ENCODE results near the gene FOXP1.

Gene FOXP1

DNA sequence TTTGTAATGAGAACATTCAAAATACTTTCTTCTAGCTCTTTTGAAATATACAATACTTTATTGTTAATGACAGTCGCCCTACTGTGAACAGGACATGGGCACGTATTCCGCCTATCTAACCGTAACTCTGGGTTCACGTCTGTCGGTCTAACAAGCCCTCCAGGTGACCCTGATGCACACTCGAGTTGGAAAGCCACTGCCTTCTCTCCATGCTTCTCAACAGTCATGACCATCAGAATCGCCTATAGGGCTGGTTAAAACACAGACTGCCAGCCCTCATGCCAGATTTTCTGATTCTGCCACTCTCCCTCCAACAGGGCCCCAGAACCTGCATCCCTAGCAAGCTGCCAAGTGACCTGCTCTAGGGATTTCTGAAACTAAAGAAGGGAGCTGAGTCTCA lies 140.2 kb downstream of the FOXP1 start:
- ChIA-PET POLR2A (interaction anchor here (1.1 kb wide), 1 partner anchor 67 kb away, joined by 3 read pairs; no protein-coding TSS in a partner anchor), CTCF (interaction anchor here (0.6 kb wide), 1 partner anchor 148 kb away, joined by 3 read pairs; no protein-coding TSS in a partner anchor)
- DNase-seq (ENCODE audit: extremely low spot score) = no peak
- TF ChIP-seq ARNT (IDR thresholded peaks at IDR 0.05) (no peak), CTBP1 (IDR thresholded peaks at IDR 0.05; ENCODE audit: borderline replicate concordance) (no peak), FOXA1 (IDR thresholded peaks at IDR 0.05) (no peak), ZNF384 (IDR thresholded peaks at IDR 0.05) (no peak), FOXK2 (IDR thresholded peaks at IDR 0.05) (no peak), SUZ12 (IDR thresholded peaks at IDR 0.05) (no peak), ELF4 (IDR thresholded peaks at IDR 0.05) (no peak), LEF1 (IDR thresholded peaks at IDR 0.05; ENCODE audit: borderline replicate concordance) (no peak)
- TF ChIP-seq, protein P1, sequence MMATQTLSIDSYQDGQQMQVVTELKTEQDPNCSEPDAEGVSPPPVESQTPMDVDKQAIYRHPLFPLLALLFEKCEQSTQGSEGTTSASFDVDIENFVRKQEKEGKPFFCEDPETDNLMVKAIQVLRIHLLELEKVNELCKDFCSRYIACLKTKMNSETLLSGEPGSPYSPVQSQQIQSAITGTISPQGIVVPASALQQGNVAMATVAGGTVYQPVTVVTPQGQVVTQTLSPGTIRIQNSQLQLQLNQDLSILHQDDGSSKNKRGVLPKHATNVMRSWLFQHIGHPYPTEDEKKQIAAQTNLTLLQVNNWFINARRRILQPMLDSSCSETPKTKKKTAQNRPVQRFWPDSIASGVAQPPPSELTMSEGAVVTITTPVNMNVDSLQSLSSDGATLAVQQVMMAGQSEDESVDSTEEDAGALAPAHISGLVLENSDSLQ (IDR thresholded peaks at IDR 0.05) = no peak

DNA sequence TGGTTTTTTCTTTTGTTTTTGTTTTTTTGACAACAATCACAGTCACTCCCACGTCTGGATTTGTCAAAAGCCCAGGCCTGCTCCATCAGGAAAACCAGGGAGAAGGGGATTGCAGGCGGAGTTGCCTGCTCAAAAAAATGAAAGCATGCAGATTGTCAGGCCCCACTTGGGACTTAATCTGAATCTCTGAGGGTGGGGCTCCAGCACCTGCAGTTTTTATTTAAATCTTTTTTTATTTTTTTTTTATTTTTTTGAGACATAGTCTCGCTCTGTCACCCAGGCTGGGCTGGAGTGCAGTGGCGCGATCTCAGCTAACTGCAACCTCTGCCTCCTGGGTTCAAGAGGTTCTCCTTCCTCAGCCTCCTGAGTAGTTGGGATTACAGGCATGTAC lies 140.9 kb downstream of the FOXP1 start:
- TF ChIP-seq HDGF (IDR thresholded peaks at IDR 0.05; ENCODE audit: borderline replicate concordance) (no peak), BHLHE40 (IDR thresholded peaks at IDR 0.05; ENCODE audit: borderline replicate concordance) (no peak), NFRKB (IDR thresholded peaks at IDR 0.05) (no peak), FOXK2 (IDR thresholded peaks at IDR 0.05) (no peak), ELF4 (IDR thresholded peaks at IDR 0.05) (no peak), LEF1 (IDR thresholded peaks at IDR 0.05; ENCODE audit: borderline replicate concordance) (no peak), SP1 (IDR thresholded peaks at IDR 0.05) (no peak), ZNF384 (IDR thresholded peaks at IDR 0.05) (no peak), ARNT (IDR thresholded peaks at IDR 0.05) (no peak), CTBP1 (IDR thresholded peaks at IDR 0.05; ENCODE audit: borderline replicate concordance) (no peak), SUZ12 (IDR thresholded peaks at IDR 0.05) (no peak), FOXA1 (IDR thresholded peaks at IDR 0.05) (no peak), L3MBTL2 (conservative IDR thresholded peaks at IDR 0.05) (no peak), FOXM1 (IDR thresholded peaks at IDR 0.05; ENCODE audit: borderline replicate concordance) (no peak), TARDBP (IDR thresholded peaks at IDR 0.05) (no peak)
- TF ChIP-seq, protein P1 (IDR thresholded peaks at IDR 0.05) = no peak
- POLR2A ChIA-PET = no interaction called here
- no peak for DNase-seq (ENCODE audit: extremely low spot score)
- CTCF ChIA-PET = interaction anchor here (0.6 kb wide), 1 partner anchor 149 kb away, joined by 3 read pairs; no protein-coding TSS in a partner anchor

DNA sequence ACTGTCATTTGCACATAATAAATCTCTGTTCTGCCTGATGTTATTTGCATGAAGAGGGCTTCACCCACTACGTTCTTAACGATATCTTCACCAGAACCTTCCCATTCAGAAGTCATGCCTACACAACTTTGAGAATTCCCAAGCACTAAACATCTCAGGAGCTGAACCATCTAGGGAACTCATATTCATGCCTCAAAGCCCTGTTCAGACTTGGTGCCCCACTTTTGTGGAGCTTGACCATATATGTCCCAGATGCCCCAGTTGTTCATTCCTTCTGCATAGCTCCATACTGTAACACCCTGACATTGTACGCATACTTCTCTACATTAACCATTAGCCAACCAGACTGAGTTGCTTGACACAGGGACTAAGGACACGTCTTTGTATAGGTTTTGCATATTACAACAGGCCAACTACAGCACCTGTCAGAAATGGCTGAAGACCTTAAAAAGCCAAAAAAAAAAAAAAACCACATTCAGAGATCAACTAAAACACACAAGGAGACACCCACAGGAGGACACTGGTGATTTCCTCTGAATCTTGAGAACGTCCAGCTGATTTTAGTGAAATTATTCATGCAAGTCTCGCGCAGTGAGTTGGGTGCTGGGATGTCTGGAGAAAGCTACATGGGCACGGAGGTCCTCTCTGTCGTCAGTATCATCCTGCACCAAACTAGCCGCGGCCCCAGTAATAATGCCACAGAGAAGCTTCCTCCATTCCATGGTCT lies 141.4 kb downstream of the FOXP1 start:
- TF ChIP-seq FOXM1 (IDR thresholded peaks at IDR 0.05; ENCODE audit: borderline replicate concordance) (no peak), ARNT (IDR thresholded peaks at IDR 0.05) (no peak), ZNF384 (IDR thresholded peaks at IDR 0.05) (no peak), LEF1 (IDR thresholded peaks at IDR 0.05; ENCODE audit: borderline replicate concordance) (no peak), SUZ12 (IDR thresholded peaks at IDR 0.05) (no peak), CTBP1 (IDR thresholded peaks at IDR 0.05; ENCODE audit: borderline replicate concordance) (no peak), NFRKB (IDR thresholded peaks at IDR 0.05) (no peak), FOXK2 (IDR thresholded peaks at IDR 0.05) (no peak), HDGF (IDR thresholded peaks at IDR 0.05; ENCODE audit: borderline replicate concordance) (no peak), SP1 (IDR thresholded peaks at IDR 0.05) (no peak), TARDBP (IDR thresholded peaks at IDR 0.05) (no peak), L3MBTL2 (conservative IDR thresholded peaks at IDR 0.05) (no peak), FOXA1 (IDR thresholded peaks at IDR 0.05) (no peak), ELF4 (IDR thresholded peaks at IDR 0.05) (no peak), BHLHE40 (IDR thresholded peaks at IDR 0.05; ENCODE audit: borderline replicate concordance) (no peak)
- TF ChIP-seq, protein P1 (IDR thresholded peaks at IDR 0.05) = no peak
- ChIA-PET CTCF (no interaction called here), POLR2A (no interaction called here)
- DNase-seq (ENCODE audit: extremely low spot score) = no peak

DNA sequence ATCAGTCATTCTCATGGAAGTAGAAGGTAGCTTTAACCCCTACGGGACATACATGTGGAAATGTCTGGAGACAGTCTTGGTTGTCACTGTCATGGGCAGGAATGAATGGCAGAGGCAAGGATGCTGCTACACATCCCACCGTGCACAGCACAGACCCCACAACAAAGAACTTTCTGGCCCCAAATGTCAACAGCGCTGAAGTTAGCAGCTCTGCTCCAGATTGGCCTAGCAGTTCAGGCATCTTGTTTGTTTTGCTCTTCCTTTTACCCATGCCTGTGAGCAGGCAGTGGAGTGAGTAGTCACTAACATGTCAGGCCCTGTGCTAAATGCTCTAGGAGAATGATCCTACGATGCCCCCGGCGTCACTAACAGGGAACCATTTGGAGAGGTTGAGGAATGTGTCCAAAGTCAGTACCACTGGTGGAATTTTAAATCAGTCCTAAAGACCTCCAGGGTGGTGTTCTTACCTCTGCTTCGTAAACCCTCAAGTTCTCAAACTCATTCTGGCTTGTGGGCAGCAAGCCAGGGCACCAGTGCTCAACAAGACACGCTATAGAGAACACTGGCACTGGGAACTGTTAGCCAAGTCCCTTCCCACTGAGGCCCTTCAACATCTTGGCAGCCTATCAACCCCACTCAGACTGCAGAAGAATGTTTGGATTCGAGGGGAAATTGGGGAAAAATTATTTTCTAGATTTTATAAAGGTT lies 142.2 kb downstream of the FOXP1 start:
- ChIA-PET CTCF (no interaction called here), POLR2A (no interaction called here)
- DNase-seq (ENCODE audit: extremely low spot score) = no peak
- TF ChIP-seq ZNF384 (IDR thresholded peaks at IDR 0.05) (no peak), TARDBP (IDR thresholded peaks at IDR 0.05) (no peak), HDGF (IDR thresholded peaks at IDR 0.05; ENCODE audit: borderline replicate concordance) (no peak), L3MBTL2 (conservative IDR thresholded peaks at IDR 0.05) (no peak), NFRKB (IDR thresholded peaks at IDR 0.05) (no peak), LEF1 (IDR thresholded peaks at IDR 0.05; ENCODE audit: borderline replicate concordance) (no peak), FOXK2 (IDR thresholded peaks at IDR 0.05) (no peak), ELF4 (IDR thresholded peaks at IDR 0.05) (no peak), SP1 (IDR thresholded peaks at IDR 0.05) (no peak), BHLHE40 (IDR thresholded peaks at IDR 0.05; ENCODE audit: borderline replicate concordance) (no peak), CTBP1 (IDR thresholded peaks at IDR 0.05; ENCODE audit: borderline replicate concordance) (no peak), FOXM1 (IDR thresholded peaks at IDR 0.05; ENCODE audit: borderline replicate concordance) (no peak), ARNT (IDR thresholded peaks at IDR 0.05) (no peak), SUZ12 (IDR thresholded peaks at IDR 0.05) (no peak), FOXA1 (IDR thresholded peaks at IDR 0.05) (no peak)
- TF ChIP-seq, protein P1 (IDR thresholded peaks at IDR 0.05) = no peak

DNA sequence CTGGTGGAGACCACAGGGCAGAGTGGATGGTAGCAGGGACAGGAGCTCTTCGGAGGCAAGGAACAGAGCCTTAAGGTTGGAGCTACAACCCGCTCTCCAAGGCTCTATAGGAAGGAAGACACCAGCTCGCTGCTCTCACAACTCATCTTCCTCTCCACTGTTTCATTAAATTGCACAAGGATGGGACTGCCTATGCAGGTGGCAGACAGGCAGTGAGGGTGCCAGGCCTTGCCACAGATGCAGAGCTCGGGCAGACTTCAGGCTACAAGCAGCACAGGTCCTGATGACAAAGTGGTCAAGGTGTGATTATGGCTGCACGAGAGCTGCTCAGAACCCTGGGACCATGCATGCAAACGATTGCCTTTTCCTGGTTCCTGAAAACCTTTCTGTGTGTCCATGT lies 144.6 kb downstream of the FOXP1 start:
- no peak for DNase-seq (ENCODE audit: extremely low spot score)
- ChIA-PET CTCF (no interaction called here), POLR2A (no interaction called here)
- TF ChIP-seq FOXK2 (IDR thresholded peaks at IDR 0.05) (no peak), FOXA1 (IDR thresholded peaks at IDR 0.05) (no peak), ELF4 (IDR thresholded peaks at IDR 0.05) (no peak), LEF1 (IDR thresholded peaks at IDR 0.05; ENCODE audit: borderline replicate concordance) (no peak), SUZ12 (IDR thresholded peaks at IDR 0.05) (no peak), CTBP1 (IDR thresholded peaks at IDR 0.05; ENCODE audit: borderline replicate concordance) (no peak), SP1 (IDR thresholded peaks at IDR 0.05) (no peak), TARDBP (IDR thresholded peaks at IDR 0.05) (no peak), L3MBTL2 (conservative IDR thresholded peaks at IDR 0.05) (no peak), FOXM1 (IDR thresholded peaks at IDR 0.05; ENCODE audit: borderline replicate concordance) (no peak), HDGF (IDR thresholded peaks at IDR 0.05; ENCODE audit: borderline replicate concordance) (no peak), ARNT (IDR thresholded peaks at IDR 0.05) (no peak), BHLHE40 (IDR thresholded peaks at IDR 0.05; ENCODE audit: borderline replicate concordance) (no peak), NFRKB (IDR thresholded peaks at IDR 0.05) (no peak), ZNF384 (IDR thresholded peaks at IDR 0.05) (no peak)
- TF ChIP-seq, protein P1 (IDR thresholded peaks at IDR 0.05) = no peak

Measured in HEK293T (cell line).